Fibroblast of lung (primary cell): ENCODE results near the gene ZNF263.

Experiments used
- CTCF ChIP-seq, 2 donors: IDR thresholded peaks in 1 of 2; conservative IDR thresholded peaks in 1 of 2; 1 replicate in 1 of 2; 2 replicates in 1 of 2; pipeline ENCODE4 v1.5.1; 2011 to 2012; ENCODE audit warnings: low read length in 2 of 2, control low read depth in 1 of 2, inconsistent platforms in 1 of 2, low read depth in 1 of 2, mild to moderate bottlenecking in 1 of 2
- EZH2 ChIP-seq: IDR thresholded peaks from 2 replicates; pipeline ENCODE4 v1.5.1; 2012; ENCODE audit warnings: low read length, control low read depth, mild to moderate bottlenecking; ENCODE audit errors: missing control alignments

- no peak for TF ChIP-seq CTCF (conservative IDR thresholded peaks at IDR 0.05 in 1 of 2, IDR thresholded peaks at IDR 0.05 in 1 of 2; ENCODE audit: low read depth in 1 of 2, low read length in 2 of 2)
- no peak for TF ChIP-seq EZH2
Observed at GRCh38 chr16:3234857-3235561, 48.3 kb upstream of the ZNF263 start, which contains the start of gene ZNF200.
